ENCODE results near the gene RWDD3. TPM values are rescaled to one million over a fixed set of nuclear protein-coding genes. Genes with fewer than 3 reads are reported as not detected.

RWDD3 gene
- total RNA-seq, 1 donor from 2014 or later = 19.8 TPM

DNA sequence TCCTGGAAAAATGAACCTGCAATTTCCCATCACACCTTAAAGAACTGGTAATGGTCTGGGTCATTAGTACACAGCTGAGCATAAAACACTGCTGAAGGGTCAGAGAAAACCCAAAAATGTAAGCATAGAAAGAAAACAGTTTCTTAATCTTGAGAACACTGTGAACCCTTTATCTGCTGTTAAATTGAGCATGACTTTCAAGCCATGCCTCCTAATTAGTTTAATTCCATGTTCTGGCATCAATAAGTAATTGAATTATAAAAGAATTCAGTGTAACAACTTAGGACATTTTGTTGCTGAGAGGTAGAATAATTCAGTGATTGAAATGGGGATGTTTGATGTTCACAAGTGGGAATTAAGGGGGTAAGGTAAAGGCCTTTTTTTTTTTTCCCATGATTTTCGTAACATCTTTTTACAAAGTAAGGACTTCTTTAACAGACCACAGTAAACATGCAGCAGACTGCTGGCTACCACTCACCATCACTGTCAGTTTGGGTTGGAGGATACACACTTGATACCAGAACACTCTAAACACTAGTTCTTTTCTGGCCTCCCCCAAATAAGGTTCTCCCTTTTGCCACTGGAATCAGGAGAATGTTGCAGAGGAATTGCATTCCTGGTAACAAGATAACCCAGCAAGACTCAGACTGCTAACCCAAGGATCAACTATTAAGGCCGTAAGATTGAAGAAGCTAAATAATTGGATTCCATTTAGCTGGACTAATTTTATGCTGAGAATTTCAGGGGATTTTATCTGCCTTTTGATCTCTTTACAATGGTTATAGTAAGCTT lies 3.0 kb downstream of the RWDD3 start:
- Mint-ChIP-seq H3K4me3 (peak overlapping the region; percentile 80), H3K9me3 (peaks cover 11% of the 10 kb centered on the region), H3K27me3 (no peaks in the 10 kb centered on the region), H3K27ac (no peak overlapping the region), H3K36me3 (peaks cover 52% of the 10 kb centered on the region), H3K4me1 (ENCODE audit: unreplicated experiment) (peaks cover 26% of the 10 kb centered on the region)
- DNase-seq (ENCODE audit: extremely low spot score, unreplicated experiment) = no peak
- TF ChIP-seq, protein P1, sequence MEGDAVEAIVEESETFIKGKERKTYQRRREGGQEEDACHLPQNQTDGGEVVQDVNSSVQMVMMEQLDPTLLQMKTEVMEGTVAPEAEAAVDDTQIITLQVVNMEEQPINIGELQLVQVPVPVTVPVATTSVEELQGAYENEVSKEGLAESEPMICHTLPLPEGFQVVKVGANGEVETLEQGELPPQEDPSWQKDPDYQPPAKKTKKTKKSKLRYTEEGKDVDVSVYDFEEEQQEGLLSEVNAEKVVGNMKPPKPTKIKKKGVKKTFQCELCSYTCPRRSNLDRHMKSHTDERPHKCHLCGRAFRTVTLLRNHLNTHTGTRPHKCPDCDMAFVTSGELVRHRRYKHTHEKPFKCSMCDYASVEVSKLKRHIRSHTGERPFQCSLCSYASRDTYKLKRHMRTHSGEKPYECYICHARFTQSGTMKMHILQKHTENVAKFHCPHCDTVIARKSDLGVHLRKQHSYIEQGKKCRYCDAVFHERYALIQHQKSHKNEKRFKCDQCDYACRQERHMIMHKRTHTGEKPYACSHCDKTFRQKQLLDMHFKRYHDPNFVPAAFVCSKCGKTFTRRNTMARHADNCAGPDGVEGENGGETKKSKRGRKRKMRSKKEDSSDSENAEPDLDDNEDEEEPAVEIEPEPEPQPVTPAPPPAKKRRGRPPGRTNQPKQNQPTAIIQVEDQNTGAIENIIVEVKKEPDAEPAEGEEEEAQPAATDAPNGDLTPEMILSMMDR (conservative IDR thresholded peaks at IDR 0.05) = no peak

GRCh38 chr1:95237981-95238703 lies 4.1 kb downstream of the RWDD3 start:
- Mint-ChIP-seq H3K27me3 (no peaks in the 10 kb centered on the region), H3K4me3 (no peak overlapping the region), H3K4me1 (ENCODE audit: unreplicated experiment) (peaks cover 26% of the 10 kb centered on the region), H3K27ac (no peak overlapping the region), H3K9me3 (peaks cover 11% of the 10 kb centered on the region), H3K36me3 (peaks cover 60% of the 10 kb centered on the region)
- no peak for DNase-seq (ENCODE audit: extremely low spot score, unreplicated experiment)
- TF ChIP-seq, protein P1 (conservative IDR thresholded peaks at IDR 0.05) = no peak

- Mint-ChIP-seq H3K4me3 (no peak overlapping the region), H3K9me3 (peaks cover 11% of the 10 kb centered on the region), H3K4me1 (ENCODE audit: unreplicated experiment) (no peaks in the 10 kb centered on the region), H3K27me3 (no peaks in the 10 kb centered on the region), H3K27ac (no peak overlapping the region), H3K36me3 (peaks cover 57% of the 10 kb centered on the region)
- no peak for DNase-seq (ENCODE audit: extremely low spot score, unreplicated experiment)
- TF ChIP-seq, protein P1 (conservative IDR thresholded peaks at IDR 0.05) = no peak
Measured at GRCh38 chr1:95245029-95245428, 11.0 kb downstream of the RWDD3 start.

DNA sequence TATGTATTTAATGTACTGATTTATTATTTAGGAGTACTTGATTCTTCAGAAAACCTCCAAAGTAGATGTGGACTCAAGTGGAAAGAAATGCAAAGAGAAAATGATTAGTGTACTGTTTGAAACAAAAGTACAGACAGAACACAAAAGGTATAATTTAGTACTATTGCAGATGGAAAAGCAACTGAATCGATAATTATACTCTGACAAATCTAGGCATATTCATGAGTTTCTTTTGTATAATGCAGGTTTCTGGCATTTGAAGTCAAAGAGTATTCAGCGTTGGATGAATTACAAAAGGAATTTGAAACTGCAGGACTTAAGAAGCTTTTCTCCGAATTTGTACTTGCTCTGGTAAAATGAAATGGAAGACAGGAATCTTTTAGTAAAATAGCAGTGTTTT lies 12.5 kb downstream of the RWDD3 start:
- DNase-seq (ENCODE audit: extremely low spot score, unreplicated experiment) = no peak
- Mint-ChIP-seq H3K27ac (no peak overlapping the region), H3K4me3 (no peak overlapping the region), H3K9me3 (no peaks in the 10 kb centered on the region), H3K4me1 (ENCODE audit: unreplicated experiment) (no peaks in the 10 kb centered on the region), H3K36me3 (peaks cover 43% of the 10 kb centered on the region), H3K27me3 (no peaks in the 10 kb centered on the region)
- TF ChIP-seq, protein P1 (conservative IDR thresholded peaks at IDR 0.05) = no peak

DNA sequence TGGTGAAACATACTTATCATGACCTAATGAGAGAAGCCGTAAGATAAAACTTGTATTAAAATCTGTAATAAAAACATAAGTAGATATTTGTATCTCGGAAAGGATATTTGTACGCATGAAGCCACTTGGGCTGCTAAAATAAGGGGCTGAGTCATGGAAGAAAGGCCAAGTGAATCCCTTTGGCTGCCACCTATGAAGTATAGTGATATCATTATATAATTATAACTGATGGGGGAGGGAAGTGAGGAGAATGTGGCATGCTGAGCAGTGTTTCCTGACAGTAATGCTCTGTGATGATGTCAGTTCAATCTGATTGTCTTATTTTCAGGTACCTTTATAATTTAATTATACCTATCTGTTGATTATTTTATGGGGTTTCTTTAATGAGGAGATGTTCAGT lies 13.6 kb downstream of the RWDD3 start:
- TF ChIP-seq, protein P1 (conservative IDR thresholded peaks at IDR 0.05) = no peak
- peaks cover 42% of the 10 kb centered on the region for H3K36me3 Mint-ChIP-seq

More for the DNA sequence above, 13.6 kb downstream of the RWDD3 start:
- no peak overlapping the region for H3K4me3 Mint-ChIP-seq
- H3K9me3 Mint-ChIP-seq = no peaks in the 10 kb centered on the region
- H3K4me1 Mint-ChIP-seq (ENCODE audit: unreplicated experiment) = no peaks in the 10 kb centered on the region
- H3K27me3 Mint-ChIP-seq = no peaks in the 10 kb centered on the region
- no peak for DNase-seq (ENCODE audit: extremely low spot score, unreplicated experiment)
- no peak overlapping the region for H3K27ac Mint-ChIP-seq

Data from type B pancreatic cell (in vitro differentiated cells).